ENCODE measurements around the gene KCNH8.

- TF ChIP-seq, protein P1, sequence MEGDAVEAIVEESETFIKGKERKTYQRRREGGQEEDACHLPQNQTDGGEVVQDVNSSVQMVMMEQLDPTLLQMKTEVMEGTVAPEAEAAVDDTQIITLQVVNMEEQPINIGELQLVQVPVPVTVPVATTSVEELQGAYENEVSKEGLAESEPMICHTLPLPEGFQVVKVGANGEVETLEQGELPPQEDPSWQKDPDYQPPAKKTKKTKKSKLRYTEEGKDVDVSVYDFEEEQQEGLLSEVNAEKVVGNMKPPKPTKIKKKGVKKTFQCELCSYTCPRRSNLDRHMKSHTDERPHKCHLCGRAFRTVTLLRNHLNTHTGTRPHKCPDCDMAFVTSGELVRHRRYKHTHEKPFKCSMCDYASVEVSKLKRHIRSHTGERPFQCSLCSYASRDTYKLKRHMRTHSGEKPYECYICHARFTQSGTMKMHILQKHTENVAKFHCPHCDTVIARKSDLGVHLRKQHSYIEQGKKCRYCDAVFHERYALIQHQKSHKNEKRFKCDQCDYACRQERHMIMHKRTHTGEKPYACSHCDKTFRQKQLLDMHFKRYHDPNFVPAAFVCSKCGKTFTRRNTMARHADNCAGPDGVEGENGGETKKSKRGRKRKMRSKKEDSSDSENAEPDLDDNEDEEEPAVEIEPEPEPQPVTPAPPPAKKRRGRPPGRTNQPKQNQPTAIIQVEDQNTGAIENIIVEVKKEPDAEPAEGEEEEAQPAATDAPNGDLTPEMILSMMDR (IDR thresholded peaks at IDR 0.05) = no peak
- TF ChIP-seq POLR2A (IDR thresholded peaks at IDR 0.05; ENCODE audit: low read depth) = no peak
Observed at GRCh38 chr3:19439944-19440343, 291.6 kb downstream of the KCNH8 start.
